Activated B cell treated with CpG ODN at 0.5 μM for 24 hours (primary cell): ENCODE measurements around the gene CYP1A2. TPM values are rescaled to one million over a fixed set of nuclear protein-coding genes. Genes with fewer than 3 reads are reported as not detected.

Experiments
- ATAC-seq: fragments of 200-7000 bp; cut with Tn5 transposase; one replicate; pipeline ENCODE4 v1.10.0; 2021; ENCODE audit warnings: low read depth, mild to moderate bottlenecking, moderate library complexity
- CTCF ChIA-PET: fragments of 350-600 bp; sonication (Branson Sonifier 250); formaldehyde crosslinking; loops from one replicate; lab custom pipeline; 2021; ENCODE audit warnings: antibody characterized with exemption; lab: Charles Lee
- POLR2A ChIA-PET: fragments of 350-600 bp; sonication (Branson Sonifier 250); formaldehyde crosslinking; loops from one replicate; lab custom pipeline; 2021; ENCODE audit warnings: antibody characterized with exemption; lab: Charles Lee
- DNase-seq: peaks from one replicate; pipeline ENCODE4 v3.0.0; 2022
- H3K27ac Mint-ChIP-seq: one replicate; pipeline ENCODE4 v1.8.0; 2020; ENCODE audit warnings: mixed read lengths
- H3K27me3 Mint-ChIP-seq: one replicate; pipeline ENCODE4 v1.8.0; 2021; ENCODE audit warnings: mixed read lengths
- H3K36me3 Mint-ChIP-seq: one replicate; pipeline ENCODE4 v1.8.0; 2021; ENCODE audit warnings: low read depth, mixed read lengths
- H3K4me1 Mint-ChIP-seq: one replicate; pipeline ENCODE4 v1.8.0; 2021; ENCODE audit warnings: mixed read lengths
- H3K4me3 Mint-ChIP-seq: one replicate; pipeline ENCODE4 v1.8.0; 2020; ENCODE audit warnings: mild to moderate bottlenecking, mixed read lengths
- H3K9me3 Mint-ChIP-seq: one replicate; pipeline ENCODE4 v1.8.0; 2020; ENCODE audit warnings: mixed read lengths
- intact Hi-C: fragments of 100-400 bp; cut with micrococcal nuclease; formaldehyde crosslinking; loops from one replicate; pipeline ENCODE4 v1.15.1; 2024
- total RNA-seq: library from RNA; stranded (reverse); gene quantifications from 2 replicates; pipeline ENCODE4 v1.2.3, GENCODE V29; 2022
- TF ChIP-seq, protein P1 (sequence below): fragments of 200-600 bp; IDR thresholded peaks from one replicate; pipeline ENCODE4 v1.8.0; 2022; ENCODE audit warnings: antibody characterized with exemption, mild to moderate bottlenecking

Gene CYP1A2
- total RNA-seq, 1 donor from 2014 or later, result 0.16 TPM

DNA sequence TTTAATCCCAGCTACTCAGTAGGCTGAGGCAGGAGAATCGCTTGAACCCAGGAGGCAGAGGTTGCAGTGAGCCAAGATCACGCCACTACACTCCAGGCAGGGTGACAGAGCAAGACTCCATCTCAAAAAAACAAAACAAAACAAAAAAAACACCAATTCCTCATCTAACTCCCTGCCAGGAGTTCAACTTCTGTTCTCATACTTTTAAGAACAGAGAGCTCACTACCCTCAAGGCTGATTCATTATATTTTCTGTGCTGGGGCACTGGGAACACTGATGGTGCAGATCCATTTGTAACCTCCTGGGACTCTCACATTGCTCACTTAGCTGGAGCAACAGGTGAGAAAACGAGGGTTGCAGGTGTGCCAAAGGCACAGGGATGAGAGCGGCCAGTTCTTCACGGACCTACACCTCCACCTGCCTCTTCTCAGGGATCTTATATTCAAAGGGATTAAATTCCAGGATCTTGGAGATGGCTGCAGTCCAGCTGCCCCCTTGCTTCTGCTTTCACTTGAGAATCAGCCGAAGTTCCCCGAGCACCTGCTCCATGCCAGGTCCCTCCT is 20.9 kb downstream of the CYP1A2 start:
- Mint-ChIP-seq H3K4me3 (no peak overlapping the region), H3K36me3 (no peaks in the 10 kb centered on the region), H3K4me1 (peaks cover 44% of the 10 kb centered on the region), H3K9me3 (no peaks in the 10 kb centered on the region), H3K27me3 (no peaks in the 10 kb centered on the region), H3K27ac (no peak overlapping the region)
- DNase-seq (no peak), ATAC-seq (no peak)
- intact Hi-C loops, result loop anchor here (1.0 to 10.0 kb wide), 3 partner anchors 65 to 134 kb away; partner anchors contain the start of gene EDC3
- CTCF ChIA-PET, result interaction anchor here (0.7 to 18.7 kb wide), 28 partner anchors 8 to 398 kb away, joined by 3 to 1146 read pairs (median 5); partner anchors contain the start of genes CSK, FAM219B and RPP25
- TF ChIP-seq, protein P1, sequence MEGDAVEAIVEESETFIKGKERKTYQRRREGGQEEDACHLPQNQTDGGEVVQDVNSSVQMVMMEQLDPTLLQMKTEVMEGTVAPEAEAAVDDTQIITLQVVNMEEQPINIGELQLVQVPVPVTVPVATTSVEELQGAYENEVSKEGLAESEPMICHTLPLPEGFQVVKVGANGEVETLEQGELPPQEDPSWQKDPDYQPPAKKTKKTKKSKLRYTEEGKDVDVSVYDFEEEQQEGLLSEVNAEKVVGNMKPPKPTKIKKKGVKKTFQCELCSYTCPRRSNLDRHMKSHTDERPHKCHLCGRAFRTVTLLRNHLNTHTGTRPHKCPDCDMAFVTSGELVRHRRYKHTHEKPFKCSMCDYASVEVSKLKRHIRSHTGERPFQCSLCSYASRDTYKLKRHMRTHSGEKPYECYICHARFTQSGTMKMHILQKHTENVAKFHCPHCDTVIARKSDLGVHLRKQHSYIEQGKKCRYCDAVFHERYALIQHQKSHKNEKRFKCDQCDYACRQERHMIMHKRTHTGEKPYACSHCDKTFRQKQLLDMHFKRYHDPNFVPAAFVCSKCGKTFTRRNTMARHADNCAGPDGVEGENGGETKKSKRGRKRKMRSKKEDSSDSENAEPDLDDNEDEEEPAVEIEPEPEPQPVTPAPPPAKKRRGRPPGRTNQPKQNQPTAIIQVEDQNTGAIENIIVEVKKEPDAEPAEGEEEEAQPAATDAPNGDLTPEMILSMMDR, result no peak
- POLR2A ChIA-PET, result interaction anchor here (0.6 to 25.0 kb wide), 6 partner anchors 14 to 397 kb away, joined by 3 to 2569 read pairs (median 4); partner anchors contain the start of gene CSK

DNA sequence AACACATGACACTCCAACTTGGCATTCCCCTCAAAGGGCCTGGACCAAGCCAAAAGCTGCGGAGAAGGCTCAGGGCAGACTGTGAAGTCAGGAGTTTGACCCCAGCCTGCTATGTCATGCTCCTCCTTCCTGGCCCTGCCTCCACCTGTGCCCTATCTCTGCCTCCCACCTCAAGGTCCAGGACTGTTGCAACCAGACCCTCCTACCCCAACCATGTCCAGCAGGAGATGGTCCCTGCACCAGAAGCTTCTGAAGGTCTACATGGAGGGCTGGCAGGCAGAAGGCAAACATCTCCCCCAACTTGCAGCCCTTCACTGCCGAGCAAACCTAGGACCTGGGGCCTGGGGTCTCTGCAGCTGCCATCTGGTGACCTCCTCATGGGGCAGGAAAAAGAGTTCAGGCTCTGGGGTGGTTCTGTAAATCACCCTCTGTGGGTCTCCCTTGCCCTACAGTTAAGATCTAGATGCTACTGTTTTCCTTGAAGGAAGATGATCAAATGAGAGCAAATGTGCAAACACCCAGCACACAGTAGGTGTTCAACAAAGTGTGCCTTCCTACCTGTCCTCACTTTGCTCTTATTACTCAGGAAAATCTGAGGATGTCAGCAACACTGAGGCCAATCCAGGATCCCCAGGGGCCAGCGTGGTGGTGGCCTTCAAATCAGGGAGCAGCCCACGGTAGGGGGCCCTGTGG is 21.7 kb downstream of the CYP1A2 start:
- TF ChIP-seq, protein P1, result no peak
- H3K27me3 Mint-ChIP-seq, result no peaks in the 10 kb centered on the region
- ChIA-PET CTCF (interaction anchor here (0.6 to 18.7 kb wide), 30 partner anchors 11 to 793 kb away, joined by 3 to 1146 read pairs (median 6); partner anchors contain the start of genes CSK, FAM219B, RPP25 and ULK3), POLR2A (interaction anchor here (0.6 to 25.0 kb wide), 9 partner anchors 23 to 180 kb away, joined by 3 to 2569 read pairs (median 5); partner anchors contain the start of genes CSK and FAM219B)
- ATAC-seq (no peak), DNase-seq (no peak)
- H3K9me3 Mint-ChIP-seq, result no peaks in the 10 kb centered on the region
- no peak overlapping the region for H3K27ac Mint-ChIP-seq
- H3K36me3 Mint-ChIP-seq, result no peaks in the 10 kb centered on the region
- H3K4me1 Mint-ChIP-seq, result peaks cover 52% of the 10 kb centered on the region
- intact Hi-C loops, result loop anchor here (2.0 kb wide), 1 partner anchor 64 kb away; no protein-coding TSS in a partner anchor
- H3K4me3 Mint-ChIP-seq, result no peak overlapping the region

DNA sequence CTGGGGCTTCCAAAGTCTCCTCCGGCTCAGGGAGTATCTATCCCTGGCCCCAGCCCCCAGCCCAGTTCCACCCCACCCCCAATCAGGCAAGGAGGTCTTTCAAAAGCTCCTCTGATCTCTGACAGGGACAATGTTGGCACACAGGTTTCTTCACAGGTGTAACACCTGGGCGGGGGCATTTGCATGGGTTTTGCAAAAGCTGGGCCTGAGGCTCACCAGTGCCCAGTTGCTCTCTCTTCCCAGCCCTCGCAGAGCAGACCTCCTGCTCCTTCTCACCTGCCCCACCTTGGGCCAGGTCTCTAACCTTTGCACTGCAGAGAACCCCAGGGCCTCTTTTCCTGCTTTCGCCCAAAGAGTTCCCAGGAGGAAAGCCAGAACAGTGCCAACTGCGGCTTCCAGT is 24.7 kb downstream of the CYP1A2 start:
- TF ChIP-seq, protein P1, result no peak
- DNase-seq (no peak), ATAC-seq (no peak)
- Mint-ChIP-seq H3K36me3 (no peaks in the 10 kb centered on the region), H3K4me3 (peak overlapping the region; percentile 29), H3K4me1 (peaks cover 82% of the 10 kb centered on the region), H3K27ac (peak overlapping the region; percentile 96), H3K27me3 (no peaks in the 10 kb centered on the region), H3K9me3 (no peaks in the 10 kb centered on the region)
- intact Hi-C loops, result no loop called here
- ChIA-PET POLR2A (interaction anchor here (0.6 to 25.0 kb wide), 4 partner anchors 20 to 165 kb away, joined by 3 to 2569 read pairs (median 4); partner anchors contain the start of genes COX5A and CSK), CTCF (interaction anchor here (1.2 to 18.7 kb wide), 5 partner anchors 9 to 140 kb away, joined by 5 to 1146 read pairs (median 132); partner anchors contain the start of gene CSK)

DNA sequence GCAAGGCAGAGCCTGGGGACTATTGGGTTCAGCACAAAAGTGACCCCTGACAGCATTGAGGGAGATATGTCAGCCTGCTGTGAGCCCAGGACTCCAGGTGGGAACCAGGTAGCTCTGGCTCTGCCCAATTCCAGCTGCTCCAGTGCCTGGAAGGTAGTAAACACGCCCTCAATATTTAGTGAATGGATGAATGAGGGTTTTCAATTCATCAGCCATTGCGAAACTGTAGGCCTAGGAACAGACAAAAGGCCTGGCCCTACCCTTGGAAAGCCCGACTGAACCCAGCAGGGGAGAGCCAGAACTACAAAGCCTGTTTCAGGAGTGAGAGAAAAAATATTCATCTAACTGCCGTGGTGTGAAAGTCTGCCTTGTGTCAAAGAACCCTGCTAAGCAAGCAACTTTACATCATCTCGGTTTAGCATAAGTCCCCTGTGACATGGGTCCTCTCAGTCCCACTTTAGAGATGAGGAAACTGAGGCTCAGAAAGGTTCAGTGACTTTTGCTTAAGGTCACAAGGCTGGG is 25.1 kb downstream of the CYP1A2 start:
- H3K36me3 Mint-ChIP-seq, result no peaks in the 10 kb centered on the region
- peaks cover 83% of the 10 kb centered on the region for H3K4me1 Mint-ChIP-seq
- TF ChIP-seq, protein P1, result no peak
- ChIA-PET POLR2A (interaction anchor here (0.6 to 25.0 kb wide), 4 partner anchors 19 to 164 kb away, joined by 3 to 2569 read pairs (median 4); partner anchors contain the start of genes COX5A and CSK), CTCF (interaction anchor here (7.7 to 18.7 kb wide), 3 partner anchors 8 to 140 kb away, joined by 132 to 1146 read pairs (median 200); partner anchors contain the start of gene CSK)
- H3K9me3 Mint-ChIP-seq, result no peaks in the 10 kb centered on the region
- peak overlapping the region; percentile 96 for H3K27ac Mint-ChIP-seq
- H3K4me3 Mint-ChIP-seq, result peak overlapping the region; percentile 29
- ATAC-seq (no peak), DNase-seq (no peak)
- intact Hi-C loops, result no loop called here
- no peaks in the 10 kb centered on the region for H3K27me3 Mint-ChIP-seq
